ENCODE measurements around the gene JPH2.

GRCh38 chr20:44167736-44168135 lies 19.3 kb downstream of the JPH2 start:
- TF ChIP-seq CREB5 (CRISPR knock-in tag; IDR thresholded peaks at IDR 0.05; ENCODE audit: low read depth) (no peak), ARNTL (CRISPR knock-in tag; IDR thresholded peaks at IDR 0.05; ENCODE audit: borderline replicate concordance, low read depth) (no peak), ZFP3 (CRISPR knock-in tag; IDR thresholded peaks at IDR 0.05) (no peak), ZFP30 (CRISPR knock-in tag; IDR thresholded peaks at IDR 0.05) (no peak)
